ENCODE measurements around the gene WDR93. TPM values are rescaled to one million over a fixed set of nuclear protein-coding genes. Genes with fewer than 3 reads are reported as not detected.
"Not testable (repeated sequence)": the region's sequence is repeated elsewhere in the genome, so short reads cannot be mapped to it uniquely, and the experiment has no call there.

Gene WDR93
- total and polyA plus RNA-seq, 8 donors, result 0.20 to 2.1 (median 1.4) TPM

- no peak for DNase-seq
- Histone ChIP-seq H3K27me3 (no peaks in the 10 kb centered on the region), H3K9me3 (no peaks in the 10 kb centered on the region), H3K27ac (no peak overlapping the region), H3K36me3 (peaks cover 0 to 48% of the 10 kb centered on the region in 2 donors), H3K4me1 (peaks cover 0 to 25% of the 10 kb centered on the region in 2 donors), H3K4me3 (no peak overlapping the region)
- TF ChIP-seq CTCF (IDR thresholded peaks at IDR 0.05), result no peak
- intact Hi-C loops (cut with DNase I), result no loop called here
- peak; percentile 78 for ATAC-seq
Observed at GRCh38 chr15:89785064-89785773, 94.6 kb downstream of the WDR93 start.

- no peak for DNase-seq
- no peak for TF ChIP-seq CTCF (IDR thresholded peaks at IDR 0.05)
- H3K4me3 ChIP-seq, result no peak overlapping the region
- H3K4me1 ChIP-seq, result peaks cover 0 to 20% of the 10 kb centered on the region in 2 donors
- intact Hi-C loops (cut with DNase I), result no loop called here
- H3K9me3 ChIP-seq, result no peaks in the 10 kb centered on the region
- H3K27ac ChIP-seq, result no peak overlapping the region
- H3K36me3 ChIP-seq, result peaks cover 0 to 53% of the 10 kb centered on the region in 2 donors
- no peak for ATAC-seq
- no peaks in the 10 kb centered on the region for H3K27me3 ChIP-seq
Observed at GRCh38 chr15:89785774-89786140, 95.1 kb downstream of the WDR93 start.

DNA sequence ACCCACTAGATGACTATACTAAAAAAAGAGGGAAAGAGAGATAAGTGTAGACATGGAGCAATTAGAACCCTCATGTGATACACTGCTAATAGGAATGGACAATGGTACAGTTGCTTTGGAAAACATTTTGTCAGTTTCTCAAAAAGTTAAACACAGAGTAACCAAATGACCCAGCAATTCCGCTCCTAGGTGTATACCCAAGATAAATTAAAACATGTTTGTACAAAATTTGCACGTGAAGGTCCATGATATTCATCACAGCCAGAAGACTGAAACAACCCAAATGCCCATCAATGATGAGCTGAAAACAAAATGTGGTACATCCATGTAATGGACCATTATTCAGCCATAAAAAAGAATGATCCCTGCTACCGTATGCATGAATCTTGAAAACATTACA is 97.3 kb downstream of the WDR93 start:
- ATAC-seq (no peak), DNase-seq (no peak)
- intact Hi-C loops (cut with DNase I), result no loop called here
- peaks cover 0 to 75% of the 10 kb centered on the region in 2 donors for H3K36me3 ChIP-seq
- H3K4me1 ChIP-seq, result no peaks in the 10 kb centered on the region
- no peaks in the 10 kb centered on the region for H3K27me3 ChIP-seq
- H3K27ac ChIP-seq, result no peak overlapping the region
- H3K9me3 ChIP-seq, result no peaks in the 10 kb centered on the region
- no peak for TF ChIP-seq CTCF (IDR thresholded peaks at IDR 0.05)
- no peak overlapping the region for H3K4me3 ChIP-seq

DNA sequence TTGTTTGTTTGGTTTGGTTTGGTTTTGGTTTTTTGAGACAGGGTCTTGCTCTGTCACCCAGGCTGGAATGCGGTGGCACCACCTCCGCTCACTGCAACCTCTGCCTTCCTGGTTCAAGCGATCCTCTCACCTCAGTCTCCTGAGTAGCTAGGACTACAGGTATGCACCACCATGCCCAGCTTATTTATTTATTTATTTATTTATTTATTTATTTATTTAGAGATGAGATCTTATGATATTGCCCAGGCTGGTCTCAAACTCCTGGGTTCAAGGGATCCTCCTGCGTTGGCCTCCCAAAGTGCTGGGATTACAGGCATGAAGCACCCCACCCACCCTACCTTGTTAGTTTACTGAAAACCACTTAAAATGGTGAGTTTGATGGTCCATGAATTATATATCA is 98.0 kb downstream of the WDR93 start:
- H3K27me3 ChIP-seq; intact Hi-C loops (cut with DNase I); H3K4me3 ChIP-seq; ATAC-seq; DNase-seq; H3K4me1 ChIP-seq; H3K9me3 ChIP-seq; H3K27ac ChIP-seq: not testable (repeated sequence)
- peaks cover 0 to 82% of the 10 kb centered on the region in 2 donors for H3K36me3 ChIP-seq

DNA sequence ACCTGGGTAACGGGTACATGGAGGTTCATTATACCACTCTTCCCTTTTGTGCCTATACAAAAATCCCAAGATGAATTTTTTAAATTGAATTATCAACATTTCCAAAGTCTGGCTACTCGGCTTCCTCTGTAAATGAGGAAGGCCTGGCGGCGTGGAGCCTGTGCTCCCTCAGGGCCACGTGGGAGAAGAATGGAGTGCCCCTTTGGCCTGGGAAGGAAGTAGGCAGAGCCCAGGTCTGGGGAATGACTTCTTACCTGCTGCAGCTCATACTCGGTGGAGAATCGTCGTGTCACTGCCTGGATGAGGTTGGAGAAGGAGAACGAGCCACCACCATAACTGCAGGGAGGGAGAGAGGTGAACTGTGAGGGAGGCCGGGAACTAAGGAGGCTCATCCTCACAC is 99.6 kb downstream of the WDR93 start:
- peaks cover 0 to 3% of the 10 kb centered on the region in 2 donors for H3K4me1 ChIP-seq
- intact Hi-C loops (cut with DNase I), result no loop called here
- H3K27ac ChIP-seq, result no peak overlapping the region
- no peak for ATAC-seq
- H3K4me3 ChIP-seq, result no peak overlapping the region
- no peak for TF ChIP-seq CTCF (IDR thresholded peaks at IDR 0.05)
- H3K9me3 ChIP-seq, result no peaks in the 10 kb centered on the region
- DNase-seq, result no peak
- no peaks in the 10 kb centered on the region for H3K27me3 ChIP-seq
- H3K36me3 ChIP-seq, result peaks cover 0 to 82% of the 10 kb centered on the region in 2 donors

- Histone ChIP-seq H3K36me3 (peaks cover 0 to 82% of the 10 kb centered on the region in 2 donors), H3K9me3 (no peaks in the 10 kb centered on the region), H3K4me3 (no peak overlapping the region), H3K27me3 (no peaks in the 10 kb centered on the region), H3K4me1 (peaks cover 0 to 3% of the 10 kb centered on the region in 2 donors), H3K27ac (no peak overlapping the region)
- DNase-seq, result no peak
- no peak for ATAC-seq
- intact Hi-C loops (cut with DNase I), result no loop called here
- TF ChIP-seq CTCF (IDR thresholded peaks at IDR 0.05), result no peak
Observed at GRCh38 chr15:89790661-89791060, 100.0 kb downstream of the WDR93 start.
